Loucy (cell line): ENCODE data around the gene GBF1.

Experiments used
- CTCF ChIP-seq: fragments of 200-600 bp; sonication (generic); conservative IDR thresholded peaks from 2 replicates; pipeline ENCODE4 v1.5.1; 2014; ENCODE audit warnings: mild to moderate bottlenecking, antibody characterized with exemption, low read length
- EZH2phosphoT487 ChIP-seq: fragments of 200-600 bp; IDR thresholded peaks from 2 replicates; pipeline ENCODE4 v1.6.1; 2018; ENCODE audit warnings: antibody characterized with exemption, mild to moderate bottlenecking, moderate library complexity, borderline replicate concordance

GRCh38 chr10:102420181-102420713 is 174.9 kb downstream of the GBF1 start:
- TF ChIP-seq CTCF (no peak), EZH2phosphoT487 (no peak)
